Esophagus squamous epithelium (tissue), 4 donors: ENCODE data around the gene RAMP1.

Experiments
- POLR2A ChIP-seq, 4 donors: fragments of 450-650 bp; IDR thresholded peaks; one replicate each; pipeline ENCODE4 v1.6.1; 2017; ENCODE audit warnings: antibody characterized with exemption in 4 of 4, mild to moderate bottlenecking in 4 of 4, moderate library complexity in 3 of 4
- TF ChIP-seq, protein P1 (sequence below), 6 experiments: fragments of 450-650 bp in 4 of 6; fragments of 200-600 bp in 2 of 6; sonication (generic) in 2 of 6; IDR thresholded peaks; one replicate each; pipeline ENCODE4 v1.5.1; 2016 to 2019; ENCODE audit warnings: antibody characterized with exemption in 6 of 6, mild to moderate bottlenecking in 4 of 6, moderate library complexity in 4 of 6

DNA sequence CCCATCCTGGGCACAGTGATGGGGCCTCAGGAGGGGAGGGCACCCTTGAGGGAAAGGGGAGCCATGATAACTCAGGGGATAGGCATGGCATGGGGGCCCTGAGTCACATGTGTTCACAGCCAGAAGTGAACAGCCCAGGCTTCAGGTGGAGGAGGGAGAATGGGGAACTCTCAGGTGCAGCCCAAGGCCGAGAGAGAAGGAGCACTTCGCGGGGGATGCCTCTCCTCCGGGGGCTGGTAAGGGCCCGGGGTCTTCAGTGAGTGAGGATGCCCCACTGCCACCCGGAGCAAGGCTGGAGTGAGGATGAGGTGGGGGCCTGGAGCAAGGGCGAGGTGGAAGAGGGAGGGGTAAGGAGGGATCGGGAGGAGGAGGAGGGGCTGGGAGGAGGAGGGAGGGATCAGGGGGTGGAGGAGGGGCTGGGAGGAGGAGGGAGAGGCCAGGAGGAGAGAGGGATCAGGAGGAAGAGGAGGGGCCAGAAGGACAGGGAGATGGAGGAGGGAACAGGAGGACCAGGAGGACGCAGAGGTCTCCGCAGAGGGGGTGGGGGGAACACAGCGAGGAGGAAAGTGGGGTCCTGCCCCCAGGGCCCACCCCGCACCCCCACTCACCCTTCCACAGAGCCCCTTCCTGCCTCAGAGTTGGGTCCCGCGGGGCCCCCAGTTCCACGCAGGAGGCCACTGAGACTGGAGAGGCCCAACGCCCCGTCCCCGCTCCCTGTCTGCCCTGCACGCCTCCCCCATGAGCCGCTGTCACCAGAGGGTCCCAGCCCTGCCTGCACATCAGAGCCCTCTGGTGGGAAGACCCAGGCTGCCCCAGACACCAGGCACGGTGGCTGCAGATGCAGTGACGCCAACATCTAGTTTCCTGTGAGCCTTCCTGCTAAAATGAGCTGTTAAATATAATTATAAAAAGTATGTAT, 42.8 kb downstream of the RAMP1 start:
- TF ChIP-seq, protein P1, sequence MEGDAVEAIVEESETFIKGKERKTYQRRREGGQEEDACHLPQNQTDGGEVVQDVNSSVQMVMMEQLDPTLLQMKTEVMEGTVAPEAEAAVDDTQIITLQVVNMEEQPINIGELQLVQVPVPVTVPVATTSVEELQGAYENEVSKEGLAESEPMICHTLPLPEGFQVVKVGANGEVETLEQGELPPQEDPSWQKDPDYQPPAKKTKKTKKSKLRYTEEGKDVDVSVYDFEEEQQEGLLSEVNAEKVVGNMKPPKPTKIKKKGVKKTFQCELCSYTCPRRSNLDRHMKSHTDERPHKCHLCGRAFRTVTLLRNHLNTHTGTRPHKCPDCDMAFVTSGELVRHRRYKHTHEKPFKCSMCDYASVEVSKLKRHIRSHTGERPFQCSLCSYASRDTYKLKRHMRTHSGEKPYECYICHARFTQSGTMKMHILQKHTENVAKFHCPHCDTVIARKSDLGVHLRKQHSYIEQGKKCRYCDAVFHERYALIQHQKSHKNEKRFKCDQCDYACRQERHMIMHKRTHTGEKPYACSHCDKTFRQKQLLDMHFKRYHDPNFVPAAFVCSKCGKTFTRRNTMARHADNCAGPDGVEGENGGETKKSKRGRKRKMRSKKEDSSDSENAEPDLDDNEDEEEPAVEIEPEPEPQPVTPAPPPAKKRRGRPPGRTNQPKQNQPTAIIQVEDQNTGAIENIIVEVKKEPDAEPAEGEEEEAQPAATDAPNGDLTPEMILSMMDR (IDR thresholded peaks at IDR 0.05): no peak
- no peak for TF ChIP-seq POLR2A (IDR thresholded peaks at IDR 0.05)
